Keratinocyte (primary cell): Measurements from ENCODE around the gene LRRC7. TPM values are rescaled to one million over a fixed set of nuclear protein-coding genes. Genes with fewer than 3 reads are reported as not detected.

Experiments
- DNase-seq: peaks from one replicate; pipeline ENCODE4 v3.0.0-alpha.2; 2011; ENCODE audit warnings: low read depth, missing footprints, low spot score
- FAIRE-seq: peaks from 2 replicates; lab custom pipeline; 2011; peaks lifted over from hg19 to GRCh38; lab: Jason Lieb, UNC
- H2AFZ ChIP-seq: 2 replicates; pipeline ENCODE4 v1.6.0; 2012; ENCODE audit warnings: low read length, control low read depth, inconsistent platforms; ENCODE audit not compliant: control insufficient read depth
- H3K27ac ChIP-seq: 2 replicates; pipeline ENCODE4 v1.5.1; 2011; ENCODE audit warnings: low read length; ENCODE audit not compliant: control insufficient read depth, insufficient read depth
- H3K27me3 ChIP-seq: 3 replicates; pipeline ENCODE4 v1.6.0; 2011; ENCODE audit warnings: low read length; ENCODE audit not compliant: control insufficient read depth, insufficient read depth; ENCODE audit errors: extremely low read depth
- H3K36me3 ChIP-seq, 2 experiments: 2 replicates in 1 of 2; 3 replicates in 1 of 2; pipeline ENCODE4 v1.5.1; 2011; ENCODE audit warnings: low read length in 2 of 2, mild to moderate bottlenecking in 1 of 2; ENCODE audit not compliant: control insufficient read depth in 2 of 2, insufficient read depth in 2 of 2; ENCODE audit errors: extremely low read depth in 1 of 2
- H3K4me1 ChIP-seq: 3 replicates; pipeline ENCODE4 v1.5.1; 2011; ENCODE audit warnings: low read length; ENCODE audit not compliant: control insufficient read depth, insufficient read depth; ENCODE audit errors: extremely low read depth
- H3K4me2 ChIP-seq: 3 replicates; pipeline ENCODE4 v1.6.0; 2011; ENCODE audit warnings: low read depth, low read length; ENCODE audit not compliant: control insufficient read depth, insufficient read depth; ENCODE audit errors: extremely low read depth
- H3K4me3 ChIP-seq, 3 experiments: fragments of 200-600 bp in 1 of 3; sonication (generic) in 1 of 3; 2 replicates in 2 of 3; 3 replicates in 1 of 3; pipeline ENCODE4 v1.5.1; 2011 to 2016; ENCODE audit warnings: low read length in 3 of 3, mild to moderate bottlenecking in 3 of 3, control low read depth in 2 of 3, inconsistent platforms in 1 of 3, low read depth in 1 of 3, mixed read lengths in 1 of 3, mixed run types in 1 of 3, moderate library complexity in 1 of 3; ENCODE audit not compliant: control insufficient read depth in 2 of 3, insufficient read depth in 2 of 3; ENCODE audit errors: extremely low read depth in 1 of 3
- H3K79me2 ChIP-seq: 2 replicates; pipeline ENCODE4 v1.6.0; 2012; ENCODE audit warnings: low read length; ENCODE audit not compliant: control insufficient read depth, insufficient read depth
- H3K9ac ChIP-seq: 3 replicates; pipeline ENCODE4 v1.6.0; 2011; ENCODE audit warnings: low read length; ENCODE audit not compliant: control insufficient read depth, insufficient read depth; ENCODE audit errors: extremely low read depth
- H3K9me1 ChIP-seq: 3 replicates; pipeline ENCODE4 v1.6.0; 2011; ENCODE audit warnings: low read length; ENCODE audit not compliant: control insufficient read depth, insufficient read depth; ENCODE audit errors: extremely low read depth
- H3K9me3 ChIP-seq: 2 replicates; pipeline ENCODE4 v1.5.1; 2012; ENCODE audit warnings: low read depth, low read length; ENCODE audit not compliant: control insufficient read depth
- H4K20me1 ChIP-seq: 3 replicates; pipeline ENCODE4 v1.6.0; 2011; ENCODE audit warnings: low read length; ENCODE audit not compliant: control insufficient read depth, insufficient read depth; ENCODE audit errors: extremely low read depth
- CTCF ChIP-seq, 3 experiments: IDR thresholded peaks in 1 of 3; conservative IDR thresholded peaks in 1 of 3; optimal IDR thresholded peaks in 1 of 3; 2 replicates in 2 of 3; 3 replicates in 1 of 3; pipeline versions ENCODE3 to v1.5.1; 2011; ENCODE audit warnings: low read length in 3 of 3, mild to moderate bottlenecking in 3 of 3, moderate library complexity in 2 of 3, control low read depth in 1 of 3, inconsistent platforms in 1 of 3; ENCODE audit not compliant: insufficient read depth in 2 of 3; ENCODE audit errors: extremely low read depth in 1 of 3
- EZH2 ChIP-seq: IDR thresholded peaks from one replicate; pipeline ENCODE4 v1.6.1; 2012; ENCODE audit warnings: inconsistent platforms, mild to moderate bottlenecking, low read length, moderate library complexity
- dilution Hi-C: fragments of 300-500 bp; cut with MboI; formaldehyde crosslinking; loops from one replicate; pipeline ENCODE4 v1.7.0; 2020; ENCODE audit warnings: low sequenced_read_pairs; ENCODE audit not compliant: extremely low pct_ligation_motif_present
- polyA plus RNA-seq, 5 experiments: library from polyadenylated mRNA; depleted of rRNA in 3 of 5; stranded (reverse) in 3 of 5; stranded (forward) in 1 of 5; unstranded in 1 of 5; fragments of >200 nt; gene quantifications; 1 replicate in 1 of 5; 2 replicates in 3 of 5; 3 replicates in 1 of 5; pipeline versions ENCODE4 v1.2.1 to v1.2.3, GENCODE V29; 2011 to 2012; ENCODE audit warnings: missing spikeins in 2 of 5, low read depth in 1 of 5, low replicate concordance in 1 of 5

The LRRC7 gene
- polyA plus RNA-seq, 1 donor (not counting 4 experiments of a cell fraction or from before 2014, with no cell fraction given): 0.28 TPM

- no peaks in the 10 kb centered on the region for H3K79me2 ChIP-seq
- H3K9ac ChIP-seq: no peak overlapping the region
- dilution Hi-C loops: no loop called here
- H3K9me3 ChIP-seq: no peaks in the 10 kb centered on the region
- H3K27ac ChIP-seq: no peak overlapping the region
- H3K36me3 ChIP-seq: no peaks in the 10 kb centered on the region
- no peak overlapping the region for H2AFZ ChIP-seq
- FAIRE-seq (no peak), DNase-seq (no peak)
- H3K4me3 ChIP-seq: no peak overlapping the region
- H3K27me3 ChIP-seq: no peaks in the 10 kb centered on the region
- peaks cover 3% of the 10 kb centered on the region for H3K4me1 ChIP-seq
- H3K4me2 ChIP-seq: no peak overlapping the region
- TF ChIP-seq EZH2 (no peak), CTCF (optimal IDR thresholded peaks at IDR 0.05 in 1 of 3, IDR thresholded peaks at IDR 0.05 in 1 of 3, conservative IDR thresholded peaks at IDR 0.05 in 1 of 3; ENCODE audit: extremely low read depth in 1 of 3, insufficient read depth in 2 of 3, low read length in 3 of 3) (no peak)
- H3K9me1 ChIP-seq: no peaks in the 10 kb centered on the region
- H4K20me1 ChIP-seq: no peaks in the 10 kb centered on the region
Observed at GRCh38 chr1:69651656-69652055, 83.9 kb downstream of the LRRC7 start.

- FAIRE-seq (no peak), DNase-seq (no peak)
- Histone ChIP-seq H3K4me1 (no peaks in the 10 kb centered on the region), H3K27me3 (no peaks in the 10 kb centered on the region), H3K9me1 (no peaks in the 10 kb centered on the region), H4K20me1 (no peaks in the 10 kb centered on the region), H3K4me2 (no peak overlapping the region), H2AFZ (no peak overlapping the region), H3K4me3 (no peak overlapping the region), H3K9ac (no peak overlapping the region), H3K79me2 (no peaks in the 10 kb centered on the region), H3K27ac (no peak overlapping the region), H3K9me3 (no peaks in the 10 kb centered on the region), H3K36me3 (no peaks in the 10 kb centered on the region)
- TF ChIP-seq CTCF (optimal IDR thresholded peaks at IDR 0.05 in 1 of 3, IDR thresholded peaks at IDR 0.05 in 1 of 3, conservative IDR thresholded peaks at IDR 0.05 in 1 of 3; ENCODE audit: extremely low read depth in 1 of 3, insufficient read depth in 2 of 3, low read length in 3 of 3): no peak
- TF ChIP-seq EZH2: no peak
- dilution Hi-C loops: no loop called here
Observed at GRCh38 chr1:69657971-69658370, 90.2 kb downstream of the LRRC7 start.
